GM23338 (cell line): ENCODE data around the gene ZSCAN21. TPM values are rescaled to one million over a fixed set of nuclear protein-coding genes. Genes with fewer than 3 reads are reported as not detected.

ENCODE experiments used
- ATAC-seq: fragments of 200-7000 bp; cut with Tn5 transposase; 3 replicates; pipeline ENCODE4 v1.9.1; 2020
- DNase-seq: peaks from one replicate; pipeline ENCODE4 v3.0.0-alpha.2; 2015; ENCODE audit warnings: low spot score
- H2AFZ ChIP-seq: fragments of 200-600 bp; sonication (generic); 2 replicates; pipeline ENCODE4 v1.8.0; 2016; ENCODE audit warnings: antibody characterized with exemption, mild to moderate bottlenecking, moderate library complexity
- H3F3A ChIP-seq: fragments of 200-600 bp; sonication (generic); replicated peaks from 2 replicates; pipeline ENCODE4 v1.8.0; 2017; ENCODE audit warnings: antibody characterized with exemption, mixed run types, low read depth
- H3K27ac ChIP-seq: fragments of 200-600 bp; sonication (generic); 2 replicates; pipeline ENCODE4 v1.6.1; 2016; ENCODE audit warnings: low read depth
- H3K27me3 ChIP-seq: fragments of 200-600 bp; sonication (generic); 2 replicates; pipeline ENCODE4 v1.8.0; 2016; ENCODE audit warnings: mild to moderate bottlenecking, mixed run types, moderate library complexity; ENCODE audit not compliant: insufficient read depth
- H3K36me3 ChIP-seq: fragments of 200-600 bp; sonication (generic); 2 replicates; pipeline ENCODE4 v1.8.0; 2016; ENCODE audit warnings: mild to moderate bottlenecking; ENCODE audit not compliant: insufficient read depth
- H3K4me1 ChIP-seq: fragments of 200-600 bp; sonication (generic); 2 replicates; pipeline ENCODE4 v1.8.0; 2016; ENCODE audit warnings: mild to moderate bottlenecking, moderate library complexity; ENCODE audit not compliant: insufficient read depth
- H3K4me2 ChIP-seq: fragments of 200-600 bp; sonication (generic); 2 replicates; pipeline ENCODE4 v1.7.1; 2017; ENCODE audit warnings: mixed run types
- H3K4me3 ChIP-seq: fragments of 200-600 bp; sonication (generic); 2 replicates; pipeline ENCODE4 v1.6.1; 2016; ENCODE audit warnings: mixed run types
- H3K79me2 ChIP-seq: fragments of 200-600 bp; sonication (generic); replicated peaks from 2 replicates; pipeline ENCODE4 v1.8.0; 2017; ENCODE audit warnings: mild to moderate bottlenecking; ENCODE audit not compliant: insufficient read depth
- H3K9me2 ChIP-seq: fragments of 200-600 bp; sonication (generic); 2 replicates; pipeline ENCODE4 v1.8.0; 2017; ENCODE audit not compliant: insufficient read depth
- H4K20me1 ChIP-seq: fragments of 200-600 bp; sonication (generic); replicated peaks from 2 replicates; pipeline ENCODE4 v1.8.0; 2017; ENCODE audit warnings: mild to moderate bottlenecking; ENCODE audit not compliant: insufficient read depth
- H3K27ac Mint-ChIP-seq: 2 replicates; pipeline ENCODE4 v1.8.0; 2020; ENCODE audit warnings: inconsistent platforms, mild to moderate bottlenecking, moderate library complexity, mixed read lengths
- H3K27me3 Mint-ChIP-seq: 3 replicates; pipeline ENCODE4 v1.8.0; 2022; ENCODE audit warnings: low read depth, mild to moderate bottlenecking, moderate library complexity, mixed read lengths, inconsistent platforms; ENCODE audit not compliant: insufficient read depth, poor library complexity
- H3K36me3 Mint-ChIP-seq: 3 replicates; pipeline ENCODE4 v1.8.0; 2021; ENCODE audit warnings: low read depth, mild to moderate bottlenecking, inconsistent platforms, moderate library complexity, mixed read lengths
- H3K4me1 Mint-ChIP-seq: 3 replicates; pipeline ENCODE4 v1.8.0; 2020; ENCODE audit warnings: mild to moderate bottlenecking, inconsistent platforms, mixed read lengths
- H3K4me3 Mint-ChIP-seq: 3 replicates; pipeline ENCODE4 v1.8.0; 2021; ENCODE audit warnings: moderate library complexity, mild to moderate bottlenecking, inconsistent platforms, mixed read lengths
- H3K9me3 Mint-ChIP-seq: 3 replicates; pipeline ENCODE4 v1.8.0; 2020; ENCODE audit warnings: moderate library complexity, mild to moderate bottlenecking, inconsistent platforms, mixed read lengths
- CREB1 ChIP-seq: fragments of 250-450 bp; sonication (Bioruptor Pico); IDR thresholded peaks from 2 replicates; pipeline ENCODE4 v1.5.0; 2020; ENCODE audit warnings: low read depth, mild to moderate bottlenecking, moderate library complexity
- CTCF ChIP-seq, 2 experiments: fragments of 200-600 bp in 1 of 2; sonication (generic) in 1 of 2; conservative IDR thresholded peaks; 2 replicates each; pipeline versions ENCODE4 v1.5.1 to v1.6.1; 2016 to 2017; ENCODE audit warnings: antibody characterized with exemption in 2 of 2, low read depth in 2 of 2, mild to moderate bottlenecking in 2 of 2, moderate library complexity in 1 of 2
- ETS1 ChIP-seq: IDR thresholded peaks from 2 replicates; pipeline ENCODE4 v1.6.1; 2016; ENCODE audit warnings: antibody characterized with exemption
- EZH2 ChIP-seq: fragments of 200-600 bp; sonication (generic); IDR thresholded peaks from one replicate; pipeline ENCODE4 v1.8.0; 2017; ENCODE audit warnings: antibody characterized with exemption, mild to moderate bottlenecking, low read depth; ENCODE audit not compliant: unreplicated experiment
- EZH2phosphoT487 ChIP-seq: fragments of 200-600 bp; sonication (generic); IDR thresholded peaks from one replicate; pipeline ENCODE4 v1.8.1; 2018; ENCODE audit warnings: antibody characterized with exemption; ENCODE audit not compliant: unreplicated experiment
- JUNB ChIP-seq: IDR thresholded peaks from one replicate; pipeline ENCODE4 v1.6.1; 2016; ENCODE audit warnings: antibody characterized with exemption; ENCODE audit not compliant: unreplicated experiment
- NANOG ChIP-seq: IDR thresholded peaks from 2 replicates; pipeline ENCODE4 v1.6.1; 2016; ENCODE audit warnings: antibody characterized with exemption, borderline replicate concordance
- POLR2AphosphoS5 ChIP-seq: IDR thresholded peaks from 2 replicates; pipeline ENCODE4 v1.6.1; 2016; ENCODE audit warnings: antibody characterized with exemption, low read depth
- STAT1 ChIP-seq: IDR thresholded peaks from one replicate; pipeline ENCODE4 v1.6.1; 2016; ENCODE audit warnings: antibody characterized with exemption; ENCODE audit not compliant: unreplicated experiment
- ZNF114 ChIP-seq: fragments of 250-450 bp; sonication (Bioruptor Pico); IDR thresholded peaks from 2 replicates; pipeline ENCODE4 v1.5.0; 2020; ENCODE audit warnings: mild to moderate bottlenecking, moderate library complexity
- polyA plus RNA-seq: library from polyadenylated mRNA; unstranded; fragments of >200 nt; fragmentation: Nextera tagmentation; extraction: Ambion mirVana; gene quantifications from 2 replicates; pipeline ENCODE4 v1.2.1, GENCODE V29; 2016
- total RNA-seq: library from RNA; depleted of rRNA; stranded (reverse); fragments of >200 nt; shearing (Covaris generic); gene quantifications from 2 replicates; pipeline ENCODE4 v1.2.3, GENCODE V29; 2014
- TF ChIP-seq, protein P1 (sequence below): fragments of 250-450 bp; sonication (Bioruptor Pico); IDR thresholded peaks from 2 replicates; pipeline ENCODE4 v1.5.0; 2020; ENCODE audit warnings: mild to moderate bottlenecking, moderate library complexity
- TF ChIP-seq, protein P2 (sequence below): IDR thresholded peaks from one replicate; pipeline ENCODE4 v1.6.1; 2018; ENCODE audit warnings: antibody characterized with exemption; ENCODE audit not compliant: unreplicated experiment

The ZSCAN21 gene
- total and polyA plus RNA-seq, 2 experiments from 2014 or later: 15.7 to 21.8 TPM

DNA sequence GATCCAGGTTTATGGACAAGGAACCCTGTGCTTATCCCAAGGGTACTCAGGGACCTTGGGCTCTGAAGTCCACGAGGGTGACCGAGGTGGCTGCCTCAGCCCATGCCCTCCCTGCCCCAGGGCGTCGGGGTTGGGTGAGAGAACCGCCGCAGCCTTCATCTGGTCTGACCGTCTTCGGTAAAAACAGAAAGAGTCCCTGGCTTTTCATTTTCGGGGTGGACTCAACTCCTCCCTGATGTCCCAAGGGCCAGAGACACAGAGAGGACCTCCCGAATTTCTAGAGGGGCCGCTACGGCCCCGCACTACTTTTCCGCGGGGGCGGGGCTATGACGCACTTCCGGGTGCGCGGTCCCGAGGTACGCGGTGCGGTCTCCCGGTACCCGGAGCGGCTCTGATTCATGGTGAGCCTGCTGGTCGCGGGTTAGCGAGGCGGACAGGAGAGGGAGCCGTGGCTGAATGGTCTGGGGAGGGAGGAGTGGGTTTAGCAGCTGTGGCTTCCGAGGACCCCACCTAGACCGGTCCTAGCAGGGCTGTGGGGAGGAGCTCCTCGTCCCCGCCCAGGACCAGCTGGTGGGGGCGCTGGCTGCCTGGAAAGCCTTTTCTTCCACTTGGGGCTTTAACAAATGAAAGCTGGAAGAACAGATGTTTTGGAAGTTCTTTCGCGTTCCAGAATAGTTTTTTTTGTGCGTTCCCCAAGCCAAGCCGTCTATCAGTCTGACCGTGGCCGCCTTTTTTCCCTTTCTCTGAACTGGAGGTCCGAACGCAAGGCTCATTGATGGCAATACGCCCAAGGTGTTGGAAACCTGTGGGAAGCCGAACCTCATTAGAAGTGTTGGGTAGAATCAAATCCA lies at the start of gene ZSCAN21 (continued):
- no peak for TF ChIP-seq EZH2phosphoT487

DNA sequence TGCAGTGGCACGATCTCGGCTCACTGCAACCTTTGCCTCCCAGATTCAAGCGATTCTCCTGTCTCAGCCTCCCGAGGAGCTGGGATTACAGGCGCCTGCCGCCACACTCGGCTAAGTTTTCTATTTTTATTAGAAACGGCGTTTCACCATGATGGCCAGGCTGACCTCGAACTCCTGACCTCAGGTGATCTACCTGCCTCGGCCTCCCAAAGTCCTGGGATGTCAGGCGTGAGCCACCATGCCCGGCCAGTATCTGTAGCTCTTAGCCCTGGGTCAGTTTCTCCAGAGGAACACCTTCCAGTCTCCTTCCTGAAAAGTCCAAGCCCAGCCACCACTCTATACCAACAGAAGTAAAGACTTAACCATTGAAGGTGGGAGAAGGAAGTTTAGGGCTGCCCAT lies 49.3 kb upstream of the ZSCAN21 start:
- Histone ChIP-seq H3K4me2 (no peak overlapping the region), H3K79me2 (no peaks in the 10 kb centered on the region), H3K4me3 (no peak overlapping the region), H4K20me1 (no peaks in the 10 kb centered on the region), H2AFZ (no peak overlapping the region), H3K27ac (no peak overlapping the region), H3F3A (peaks cover 6% of the 10 kb centered on the region), H3K9me2 (no peaks in the 10 kb centered on the region), H3K36me3 (no peaks in the 10 kb centered on the region), H3K27me3 (no peaks in the 10 kb centered on the region), H3K4me1 (peaks cover 9% of the 10 kb centered on the region; the same call in 1 of the 2 replicates)
- H3K27ac Mint-ChIP-seq: no peak overlapping the region
- peaks cover 9% of the 10 kb centered on the region; the same call in 2 of the 3 replicates for H3K4me1 Mint-ChIP-seq
- H3K4me3 Mint-ChIP-seq: no peak overlapping the region
- DNase-seq: no peak
- H3K36me3 Mint-ChIP-seq: peaks cover 2% of the 10 kb centered on the region; the same call in 2 of the 3 replicates
- no peak for ATAC-seq
- H3K9me3 Mint-ChIP-seq: no peaks in the 10 kb centered on the region; the same call in 2 of the 3 replicates
- H3K27me3 Mint-ChIP-seq: peaks cover 10% of the 10 kb centered on the region
- no peak for TF ChIP-seq ZNF114 (CRISPR knock-in tag)
- no peak for TF ChIP-seq EZH2phosphoT487
- no peak for TF ChIP-seq CREB1 (CRISPR knock-in tag)
- TF ChIP-seq ETS1: no peak
- no peak for TF ChIP-seq EZH2
- no peak for TF ChIP-seq NANOG
- TF ChIP-seq, protein P1, sequence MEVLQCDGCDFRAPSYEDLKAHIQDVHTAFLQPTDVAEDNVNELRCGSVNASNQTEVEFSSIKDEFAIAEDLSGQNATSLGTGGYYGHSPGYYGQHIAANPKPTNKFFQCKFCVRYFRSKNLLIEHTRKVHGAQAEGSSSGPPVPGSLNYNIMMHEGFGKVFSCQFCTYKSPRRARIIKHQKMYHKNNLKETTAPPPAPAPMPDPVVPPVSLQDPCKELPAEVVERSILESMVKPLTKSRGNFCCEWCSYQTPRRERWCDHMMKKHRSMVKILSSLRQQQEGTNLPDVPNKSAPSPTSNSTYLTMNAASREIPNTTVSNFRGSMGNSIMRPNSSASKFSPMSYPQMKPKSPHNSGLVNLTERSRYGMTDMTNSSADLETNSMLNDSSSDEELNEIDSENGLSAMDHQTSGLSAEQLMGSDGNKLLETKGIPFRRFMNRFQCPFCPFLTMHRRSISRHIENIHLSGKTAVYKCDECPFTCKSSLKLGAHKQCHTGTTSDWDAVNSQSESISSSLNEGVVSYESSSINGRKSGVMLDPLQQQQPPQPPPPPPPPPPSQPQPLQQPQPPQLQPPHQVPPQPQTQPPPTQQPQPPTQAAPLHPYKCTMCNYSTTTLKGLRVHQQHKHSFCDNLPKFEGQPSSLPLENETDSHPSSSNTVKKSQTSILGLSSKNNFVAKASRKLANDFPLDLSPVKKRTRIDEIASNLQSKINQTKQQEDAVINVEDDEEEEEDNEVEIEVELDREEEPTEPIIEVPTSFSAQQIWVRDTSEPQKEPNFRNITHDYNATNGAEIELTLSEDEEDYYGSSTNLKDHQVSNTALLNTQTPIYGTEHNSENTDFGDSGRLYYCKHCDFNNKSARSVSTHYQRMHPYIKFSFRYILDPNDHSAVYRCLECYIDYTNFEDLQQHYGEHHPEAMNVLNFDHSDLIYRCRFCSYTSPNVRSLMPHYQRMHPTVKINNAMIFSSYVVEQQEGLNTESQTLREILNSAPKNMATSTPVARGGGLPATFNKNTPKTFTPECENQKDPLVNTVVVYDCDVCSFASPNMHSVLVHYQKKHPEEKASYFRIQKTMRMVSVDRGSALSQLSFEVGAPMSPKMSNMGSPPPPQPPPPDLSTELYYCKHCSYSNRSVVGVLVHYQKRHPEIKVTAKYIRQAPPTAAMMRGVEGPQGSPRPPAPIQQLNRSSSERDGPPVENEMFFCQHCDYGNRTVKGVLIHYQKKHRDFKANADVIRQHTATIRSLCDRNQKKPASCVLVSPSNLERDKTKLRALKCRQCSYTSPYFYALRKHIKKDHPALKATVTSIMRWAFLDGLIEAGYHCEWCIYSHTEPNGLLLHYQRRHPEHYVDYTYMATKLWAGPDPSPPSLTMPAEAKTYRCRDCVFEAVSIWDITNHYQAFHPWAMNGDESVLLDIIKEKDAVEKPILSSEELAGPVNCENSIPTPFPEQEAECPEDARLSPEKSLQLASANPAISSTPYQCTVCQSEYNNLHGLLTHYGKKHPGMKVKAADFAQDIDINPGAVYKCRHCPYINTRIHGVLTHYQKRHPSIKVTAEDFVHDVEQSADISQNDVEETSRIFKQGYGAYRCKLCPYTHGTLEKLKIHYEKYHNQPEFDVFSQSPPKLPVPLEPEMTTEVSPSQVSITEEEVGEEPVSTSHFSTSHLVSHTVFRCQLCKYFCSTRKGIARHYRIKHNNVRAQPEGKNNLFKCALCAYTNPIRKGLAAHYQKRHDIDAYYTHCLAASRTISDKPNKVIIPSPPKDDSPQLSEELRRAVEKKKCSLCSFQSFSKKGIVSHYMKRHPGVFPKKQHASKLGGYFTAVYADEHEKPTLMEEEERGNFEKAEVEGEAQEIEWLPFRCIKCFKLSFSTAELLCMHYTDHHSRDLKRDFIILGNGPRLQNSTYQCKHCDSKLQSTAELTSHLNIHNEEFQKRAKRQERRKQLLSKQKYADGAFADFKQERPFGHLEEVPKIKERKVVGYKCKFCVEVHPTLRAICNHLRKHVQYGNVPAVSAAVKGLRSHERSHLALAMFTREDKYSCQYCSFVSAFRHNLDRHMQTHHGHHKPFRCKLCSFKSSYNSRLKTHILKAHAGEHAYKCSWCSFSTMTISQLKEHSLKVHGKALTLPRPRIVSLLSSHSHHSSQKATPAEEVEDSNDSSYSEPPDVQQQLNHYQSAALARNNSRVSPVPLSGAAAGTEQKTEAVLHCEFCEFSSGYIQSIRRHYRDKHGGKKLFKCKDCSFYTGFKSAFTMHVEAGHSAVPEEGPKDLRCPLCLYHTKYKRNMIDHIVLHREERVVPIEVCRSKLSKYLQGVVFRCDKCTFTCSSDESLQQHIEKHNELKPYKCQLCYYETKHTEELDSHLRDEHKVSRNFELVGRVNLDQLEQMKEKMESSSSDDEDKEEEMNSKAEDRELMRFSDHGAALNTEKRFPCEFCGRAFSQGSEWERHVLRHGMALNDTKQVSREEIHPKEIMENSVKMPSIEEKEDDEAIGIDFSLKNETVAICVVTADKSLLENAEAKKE (CRISPR knock-in tag): no peak
- TF ChIP-seq CTCF (conservative IDR thresholded peaks at IDR 0.05; ENCODE audit: low read depth in 2 of 2): no peak
- TF ChIP-seq STAT1: no peak
- TF ChIP-seq POLR2AphosphoS5: no peak
- TF ChIP-seq, protein P2, sequence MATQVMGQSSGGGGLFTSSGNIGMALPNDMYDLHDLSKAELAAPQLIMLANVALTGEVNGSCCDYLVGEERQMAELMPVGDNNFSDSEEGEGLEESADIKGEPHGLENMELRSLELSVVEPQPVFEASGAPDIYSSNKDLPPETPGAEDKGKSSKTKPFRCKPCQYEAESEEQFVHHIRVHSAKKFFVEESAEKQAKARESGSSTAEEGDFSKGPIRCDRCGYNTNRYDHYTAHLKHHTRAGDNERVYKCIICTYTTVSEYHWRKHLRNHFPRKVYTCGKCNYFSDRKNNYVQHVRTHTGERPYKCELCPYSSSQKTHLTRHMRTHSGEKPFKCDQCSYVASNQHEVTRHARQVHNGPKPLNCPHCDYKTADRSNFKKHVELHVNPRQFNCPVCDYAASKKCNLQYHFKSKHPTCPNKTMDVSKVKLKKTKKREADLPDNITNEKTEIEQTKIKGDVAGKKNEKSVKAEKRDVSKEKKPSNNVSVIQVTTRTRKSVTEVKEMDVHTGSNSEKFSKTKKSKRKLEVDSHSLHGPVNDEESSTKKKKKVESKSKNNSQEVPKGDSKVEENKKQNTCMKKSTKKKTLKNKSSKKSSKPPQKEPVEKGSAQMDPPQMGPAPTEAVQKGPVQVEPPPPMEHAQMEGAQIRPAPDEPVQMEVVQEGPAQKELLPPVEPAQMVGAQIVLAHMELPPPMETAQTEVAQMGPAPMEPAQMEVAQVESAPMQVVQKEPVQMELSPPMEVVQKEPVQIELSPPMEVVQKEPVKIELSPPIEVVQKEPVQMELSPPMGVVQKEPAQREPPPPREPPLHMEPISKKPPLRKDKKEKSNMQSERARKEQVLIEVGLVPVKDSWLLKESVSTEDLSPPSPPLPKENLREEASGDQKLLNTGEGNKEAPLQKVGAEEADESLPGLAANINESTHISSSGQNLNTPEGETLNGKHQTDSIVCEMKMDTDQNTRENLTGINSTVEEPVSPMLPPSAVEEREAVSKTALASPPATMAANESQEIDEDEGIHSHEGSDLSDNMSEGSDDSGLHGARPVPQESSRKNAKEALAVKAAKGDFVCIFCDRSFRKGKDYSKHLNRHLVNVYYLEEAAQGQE: no peak
- TF ChIP-seq JUNB: no peak
